ENCODE measurements around the gene MGA. TPM values are rescaled to one million over a fixed set of nuclear protein-coding genes. Genes with fewer than 3 reads are reported as not detected.

Gene MGA
- polyA plus RNA-seq, 2 of the 4 experiments (the other 2 are of a cell fraction), result 4.5 to 13.8 TPM

DNA sequence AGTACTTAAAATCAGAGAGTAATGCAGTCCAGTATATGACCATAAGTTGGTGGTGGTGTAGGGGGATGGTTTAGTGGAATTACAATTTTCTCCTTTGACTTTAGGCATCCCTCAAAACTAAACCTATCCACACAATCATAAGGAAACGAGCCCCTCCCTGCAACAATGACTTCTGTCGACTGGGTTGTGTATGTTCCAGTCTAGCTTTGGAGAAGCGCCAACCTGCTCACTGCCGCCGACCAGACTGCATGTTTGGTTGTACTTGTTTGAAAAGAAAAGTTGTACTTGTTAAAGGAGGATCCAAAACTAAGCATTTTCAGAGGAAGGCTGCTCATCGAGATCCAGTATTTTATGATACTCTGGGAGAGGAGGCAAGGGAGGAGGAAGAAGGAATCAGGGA is 52.8 kb downstream of the MGA start (continued):
- no peak for TF ChIP-seq FOXS1 (CRISPR knock-in tag; IDR thresholded peaks at IDR 0.05)

DNA sequence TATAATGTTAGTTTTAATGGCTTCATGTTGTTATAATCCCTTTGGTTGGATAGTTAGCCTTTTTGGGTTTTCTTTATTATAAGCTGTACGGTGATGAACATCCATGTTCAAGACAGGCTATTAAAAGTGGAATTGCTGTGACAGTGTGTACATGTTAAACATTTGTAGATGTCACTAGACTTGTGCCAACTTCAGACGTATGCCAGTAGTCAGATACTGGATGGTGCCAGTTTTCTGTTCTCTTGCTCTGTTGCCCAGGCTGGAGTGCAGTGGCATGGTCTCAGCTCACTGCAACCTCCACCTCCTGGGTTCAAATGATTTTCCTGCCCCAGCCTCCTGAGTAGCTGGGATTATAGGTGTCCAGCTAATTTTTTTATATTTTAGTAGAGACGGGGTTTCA is 54.1 kb downstream of the MGA start:
- no peak overlapping the region for H3K4me2 ChIP-seq
- TF ChIP-seq MAZ (IDR thresholded peaks at IDR 0.05; ENCODE audit: borderline replicate concordance, low read depth, low read length) (no peak), GATA3 (IDR thresholded peaks at IDR 0.05; ENCODE audit: borderline replicate concordance) (no peak), PHF8 (IDR thresholded peaks at IDR 0.05; ENCODE audit: borderline replicate concordance, low read depth) (no peak), POLR2A (IDR thresholded peaks at IDR 0.05; ENCODE audit: low read length) (no peak), NR3C1 (IDR thresholded peaks at IDR 0.05) (no peak), CEBPB (IDR thresholded peaks at IDR 0.05) (no peak), FOSB (CRISPR knock-in tag; IDR thresholded peaks at IDR 0.05) (no peak), HOXA7 (CRISPR knock-in tag; IDR thresholded peaks at IDR 0.05) (no peak), KDM1A (IDR thresholded peaks at IDR 0.05; ENCODE audit: low read depth) (no peak), HOXB13 (CRISPR knock-in tag; IDR thresholded peaks at IDR 0.05; ENCODE audit: low read depth) (no peak), EHMT2 (IDR thresholded peaks at IDR 0.05; ENCODE audit: low read depth) (no peak), HOXB5 (CRISPR knock-in tag; IDR thresholded peaks at IDR 0.05) (no peak), CHD2 (IDR thresholded peaks at IDR 0.05; ENCODE audit: low read length, partially characterized antibody) (no peak), ZC3H11A (IDR thresholded peaks at IDR 0.05) (no peak), SMC3 (IDR thresholded peaks at IDR 0.05) (no peak), MYC (IDR thresholded peaks at IDR 0.05; ENCODE audit: borderline replicate concordance, low read length) (no peak)
- TF ChIP-seq, protein P1, sequence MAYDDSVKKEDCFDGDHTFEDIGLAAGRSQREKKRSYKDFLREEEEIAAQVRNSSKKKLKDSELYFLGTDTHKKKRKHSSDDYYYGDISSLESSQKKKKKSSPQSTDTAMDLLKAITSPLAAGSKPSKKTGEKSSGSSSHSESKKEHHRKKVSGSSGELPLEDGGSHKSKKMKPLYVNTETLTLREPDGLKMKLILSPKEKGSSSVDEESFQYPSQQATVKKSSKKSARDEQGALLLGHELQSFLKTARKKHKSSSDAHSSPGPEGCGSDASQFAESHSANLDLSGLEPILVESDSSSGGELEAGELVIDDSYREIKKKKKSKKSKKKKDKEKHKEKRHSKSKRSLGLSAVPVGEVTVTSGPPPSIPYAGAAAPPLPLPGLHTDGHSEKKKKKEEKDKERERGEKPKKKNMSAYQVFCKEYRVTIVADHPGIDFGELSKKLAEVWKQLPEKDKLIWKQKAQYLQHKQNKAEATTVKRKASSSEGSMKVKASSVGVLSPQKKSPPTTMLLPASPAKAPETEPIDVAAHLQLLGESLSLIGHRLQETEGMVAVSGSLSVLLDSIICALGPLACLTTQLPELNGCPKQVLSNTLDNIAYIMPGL (CRISPR knock-in tag; IDR thresholded peaks at IDR 0.05; ENCODE audit: borderline replicate concordance), result no peak
- TF ChIP-seq, protein P2, sequence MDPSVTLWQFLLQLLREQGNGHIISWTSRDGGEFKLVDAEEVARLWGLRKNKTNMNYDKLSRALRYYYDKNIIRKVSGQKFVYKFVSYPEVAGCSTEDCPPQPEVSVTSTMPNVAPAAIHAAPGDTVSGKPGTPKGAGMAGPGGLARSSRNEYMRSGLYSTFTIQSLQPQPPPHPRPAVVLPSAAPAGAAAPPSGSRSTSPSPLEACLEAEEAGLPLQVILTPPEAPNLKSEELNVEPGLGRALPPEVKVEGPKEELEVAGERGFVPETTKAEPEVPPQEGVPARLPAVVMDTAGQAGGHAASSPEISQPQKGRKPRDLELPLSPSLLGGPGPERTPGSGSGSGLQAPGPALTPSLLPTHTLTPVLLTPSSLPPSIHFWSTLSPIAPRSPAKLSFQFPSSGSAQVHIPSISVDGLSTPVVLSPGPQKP (IDR thresholded peaks at IDR 0.05; ENCODE audit: low read depth, low read length), result no peak
- TF ChIP-seq, protein P3, sequence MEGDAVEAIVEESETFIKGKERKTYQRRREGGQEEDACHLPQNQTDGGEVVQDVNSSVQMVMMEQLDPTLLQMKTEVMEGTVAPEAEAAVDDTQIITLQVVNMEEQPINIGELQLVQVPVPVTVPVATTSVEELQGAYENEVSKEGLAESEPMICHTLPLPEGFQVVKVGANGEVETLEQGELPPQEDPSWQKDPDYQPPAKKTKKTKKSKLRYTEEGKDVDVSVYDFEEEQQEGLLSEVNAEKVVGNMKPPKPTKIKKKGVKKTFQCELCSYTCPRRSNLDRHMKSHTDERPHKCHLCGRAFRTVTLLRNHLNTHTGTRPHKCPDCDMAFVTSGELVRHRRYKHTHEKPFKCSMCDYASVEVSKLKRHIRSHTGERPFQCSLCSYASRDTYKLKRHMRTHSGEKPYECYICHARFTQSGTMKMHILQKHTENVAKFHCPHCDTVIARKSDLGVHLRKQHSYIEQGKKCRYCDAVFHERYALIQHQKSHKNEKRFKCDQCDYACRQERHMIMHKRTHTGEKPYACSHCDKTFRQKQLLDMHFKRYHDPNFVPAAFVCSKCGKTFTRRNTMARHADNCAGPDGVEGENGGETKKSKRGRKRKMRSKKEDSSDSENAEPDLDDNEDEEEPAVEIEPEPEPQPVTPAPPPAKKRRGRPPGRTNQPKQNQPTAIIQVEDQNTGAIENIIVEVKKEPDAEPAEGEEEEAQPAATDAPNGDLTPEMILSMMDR (IDR thresholded peaks at IDR 0.05), result no peak
- TF ChIP-seq, protein P4, sequence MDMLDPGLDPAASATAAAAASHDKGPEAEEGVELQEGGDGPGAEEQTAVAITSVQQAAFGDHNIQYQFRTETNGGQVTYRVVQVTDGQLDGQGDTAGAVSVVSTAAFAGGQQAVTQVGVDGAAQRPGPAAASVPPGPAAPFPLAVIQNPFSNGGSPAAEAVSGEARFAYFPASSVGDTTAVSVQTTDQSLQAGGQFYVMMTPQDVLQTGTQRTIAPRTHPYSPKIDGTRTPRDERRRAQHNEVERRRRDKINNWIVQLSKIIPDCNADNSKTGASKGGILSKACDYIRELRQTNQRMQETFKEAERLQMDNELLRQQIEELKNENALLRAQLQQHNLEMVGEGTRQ (IDR thresholded peaks at IDR 0.05), result no peak
- DNase-seq (ENCODE audit: low read depth in 1 of 2, low spot score in 1 of 2), result no peak
- H3K4me1 ChIP-seq, result no peaks in the 10 kb centered on the region
- no peak overlapping the region for H3K4me3 ChIP-seq
- ATAC-seq, result no peak
- H3K9me3 ChIP-seq, result no peaks in the 10 kb centered on the region
- CTCF ChIA-PET, result interaction anchor here (0.9 kb wide), 2 partner anchors 8 to 21 kb away, joined by 3 read pairs; no protein-coding TSS in a partner anchor
- 93% methylated on average over 3 of the region's 3 CpGs for WGBS (ENCODE audit: missing lambda C conversion rate)
- no peak overlapping the region for H3K27ac ChIP-seq
- POLR2A ChIA-PET, result no interaction called here
- FAIRE-seq, result no peak

DNA sequence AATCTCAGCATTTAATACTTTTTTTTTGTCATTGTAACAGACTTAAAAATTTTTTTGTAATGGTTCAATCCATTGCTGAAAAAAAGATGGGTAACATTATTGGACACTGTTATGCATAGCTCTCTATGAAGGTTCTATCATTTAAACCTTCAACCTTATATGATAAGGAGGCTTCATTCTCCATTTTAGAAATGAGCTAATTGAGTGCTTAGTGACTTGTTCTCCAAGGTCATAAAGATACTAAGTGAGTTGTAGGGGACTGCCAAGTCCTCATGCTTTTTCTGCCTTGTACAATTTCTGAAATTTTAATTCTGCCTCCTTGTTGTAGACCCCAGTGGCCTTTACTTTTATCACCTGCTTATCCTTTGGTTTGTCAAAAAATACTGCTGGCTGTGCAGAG is 56.7 kb downstream of the MGA start:
- ATAC-seq (no peak), DNase-seq (ENCODE audit: low read depth in 1 of 2, low spot score in 1 of 2) (no peak), FAIRE-seq (no peak)
- CTCF ChIA-PET, result no interaction called here
- H3K4me3 ChIP-seq, result no peak overlapping the region
- POLR2A ChIA-PET, result no interaction called here
- H3K27ac ChIP-seq, result no peak overlapping the region
- H3K4me1 ChIP-seq, result no peaks in the 10 kb centered on the region
- no peak overlapping the region for H3K4me2 ChIP-seq
- H3K9me3 ChIP-seq, result no peaks in the 10 kb centered on the region
- TF ChIP-seq JUNB (IDR thresholded peaks at IDR 0.05) (no peak), RCOR1 (IDR thresholded peaks at IDR 0.05; ENCODE audit: low read depth, low read length) (no peak), KDM1A (IDR thresholded peaks at IDR 0.05; ENCODE audit: low read depth) (no peak), PHF8 (IDR thresholded peaks at IDR 0.05; ENCODE audit: borderline replicate concordance, low read depth) (no peak), SMC3 (IDR thresholded peaks at IDR 0.05) (no peak)
- TF ChIP-seq, protein P5, sequence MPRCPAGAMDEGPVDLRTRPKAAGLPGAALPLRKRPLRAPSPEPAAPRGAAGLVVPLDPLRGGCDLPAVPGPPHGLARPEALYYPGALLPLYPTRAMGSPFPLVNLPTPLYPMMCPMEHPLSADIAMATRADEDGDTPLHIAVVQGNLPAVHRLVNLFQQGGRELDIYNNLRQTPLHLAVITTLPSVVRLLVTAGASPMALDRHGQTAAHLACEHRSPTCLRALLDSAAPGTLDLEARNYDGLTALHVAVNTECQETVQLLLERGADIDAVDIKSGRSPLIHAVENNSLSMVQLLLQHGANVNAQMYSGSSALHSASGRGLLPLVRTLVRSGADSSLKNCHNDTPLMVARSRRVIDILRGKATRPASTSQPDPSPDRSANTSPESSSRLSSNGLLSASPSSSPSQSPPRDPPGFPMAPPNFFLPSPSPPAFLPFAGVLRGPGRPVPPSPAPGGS (IDR thresholded peaks at IDR 0.05), result no peak
- TF ChIP-seq, protein P6, sequence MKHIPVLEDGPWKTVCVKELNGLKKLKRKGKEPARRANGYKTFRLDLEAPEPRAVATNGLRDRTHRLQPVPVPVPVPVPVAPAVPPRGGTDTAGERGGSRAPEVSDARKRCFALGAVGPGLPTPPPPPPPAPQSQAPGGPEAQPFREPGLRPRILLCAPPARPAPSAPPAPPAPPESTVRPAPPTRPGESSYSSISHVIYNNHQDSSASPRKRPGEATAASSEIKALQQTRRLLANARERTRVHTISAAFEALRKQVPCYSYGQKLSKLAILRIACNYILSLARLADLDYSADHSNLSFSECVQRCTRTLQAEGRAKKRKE (CRISPR knock-in tag; IDR thresholded peaks at IDR 0.05; ENCODE audit: low read depth), result no peak
- TF ChIP-seq, protein P7, sequence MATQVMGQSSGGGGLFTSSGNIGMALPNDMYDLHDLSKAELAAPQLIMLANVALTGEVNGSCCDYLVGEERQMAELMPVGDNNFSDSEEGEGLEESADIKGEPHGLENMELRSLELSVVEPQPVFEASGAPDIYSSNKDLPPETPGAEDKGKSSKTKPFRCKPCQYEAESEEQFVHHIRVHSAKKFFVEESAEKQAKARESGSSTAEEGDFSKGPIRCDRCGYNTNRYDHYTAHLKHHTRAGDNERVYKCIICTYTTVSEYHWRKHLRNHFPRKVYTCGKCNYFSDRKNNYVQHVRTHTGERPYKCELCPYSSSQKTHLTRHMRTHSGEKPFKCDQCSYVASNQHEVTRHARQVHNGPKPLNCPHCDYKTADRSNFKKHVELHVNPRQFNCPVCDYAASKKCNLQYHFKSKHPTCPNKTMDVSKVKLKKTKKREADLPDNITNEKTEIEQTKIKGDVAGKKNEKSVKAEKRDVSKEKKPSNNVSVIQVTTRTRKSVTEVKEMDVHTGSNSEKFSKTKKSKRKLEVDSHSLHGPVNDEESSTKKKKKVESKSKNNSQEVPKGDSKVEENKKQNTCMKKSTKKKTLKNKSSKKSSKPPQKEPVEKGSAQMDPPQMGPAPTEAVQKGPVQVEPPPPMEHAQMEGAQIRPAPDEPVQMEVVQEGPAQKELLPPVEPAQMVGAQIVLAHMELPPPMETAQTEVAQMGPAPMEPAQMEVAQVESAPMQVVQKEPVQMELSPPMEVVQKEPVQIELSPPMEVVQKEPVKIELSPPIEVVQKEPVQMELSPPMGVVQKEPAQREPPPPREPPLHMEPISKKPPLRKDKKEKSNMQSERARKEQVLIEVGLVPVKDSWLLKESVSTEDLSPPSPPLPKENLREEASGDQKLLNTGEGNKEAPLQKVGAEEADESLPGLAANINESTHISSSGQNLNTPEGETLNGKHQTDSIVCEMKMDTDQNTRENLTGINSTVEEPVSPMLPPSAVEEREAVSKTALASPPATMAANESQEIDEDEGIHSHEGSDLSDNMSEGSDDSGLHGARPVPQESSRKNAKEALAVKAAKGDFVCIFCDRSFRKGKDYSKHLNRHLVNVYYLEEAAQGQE (IDR thresholded peaks at IDR 0.05), result no peak
